PFSK-1 (cell line): ENCODE data around the gene UQCR10.

Experiments used
- FOXP2 ChIP-seq: optimal IDR thresholded peaks from 2 replicates; pipeline ENCODE3; 2011; ENCODE audit warnings: borderline replicate concordance, control low read depth, inconsistent platforms; ENCODE audit not compliant: insufficient read depth; ENCODE audit errors: extremely low read length, extremely low read depth
- POLR2AphosphoS5 ChIP-seq: IDR thresholded peaks from 2 replicates; pipeline ENCODE4 v1.6.1; 2012; ENCODE audit warnings: low read depth, mild to moderate bottlenecking, control low read depth, low read length, moderate library complexity
- SIN3A ChIP-seq: IDR thresholded peaks from 2 replicates; pipeline ENCODE4 v1.6.1; 2012; ENCODE audit warnings: mild to moderate bottlenecking, low read length, moderate library complexity, borderline replicate concordance; ENCODE audit not compliant: insufficient read depth
- TAF1 ChIP-seq: IDR thresholded peaks from 2 replicates; pipeline ENCODE4 v1.6.1; 2012; ENCODE audit warnings: low read length, control low read depth, borderline replicate concordance; ENCODE audit not compliant: insufficient read depth
- TF ChIP-seq, protein P1 (sequence below), 2 experiments: IDR thresholded peaks; 2 replicates each; pipeline versions ENCODE4 v1.6.1 to v1.8.0; 2011 to 2012; ENCODE audit warnings: low read depth in 2 of 2, low read length in 2 of 2, control low read depth in 1 of 2, inconsistent platforms in 1 of 2, mild to moderate bottlenecking in 1 of 2, moderate library complexity in 1 of 2; ENCODE audit not compliant: insufficient read depth in 1 of 2

Gene UQCR10

DNA sequence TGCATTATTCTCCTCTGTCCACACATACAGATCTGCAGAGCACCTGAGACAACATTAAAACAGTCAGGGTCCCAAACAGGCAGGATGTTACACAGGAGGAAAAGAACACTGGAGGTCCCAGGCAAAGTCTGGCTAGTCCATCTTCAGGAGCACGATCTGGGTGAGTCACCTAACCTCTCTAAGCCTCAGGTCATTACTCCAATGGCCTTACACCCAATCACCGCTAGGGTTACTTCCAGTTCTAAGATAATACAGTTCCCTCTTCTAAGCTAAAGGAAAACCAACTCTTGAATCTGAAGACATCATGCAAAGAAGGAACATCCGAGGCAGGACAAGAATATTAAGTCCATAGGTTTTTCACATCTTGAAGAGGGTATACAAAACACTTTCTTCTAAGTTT lies 46.4 kb downstream of the UQCR10 start:
- no peak for TF ChIP-seq FOXP2
- no peak for TF ChIP-seq SIN3A
- TF ChIP-seq, protein P1, sequence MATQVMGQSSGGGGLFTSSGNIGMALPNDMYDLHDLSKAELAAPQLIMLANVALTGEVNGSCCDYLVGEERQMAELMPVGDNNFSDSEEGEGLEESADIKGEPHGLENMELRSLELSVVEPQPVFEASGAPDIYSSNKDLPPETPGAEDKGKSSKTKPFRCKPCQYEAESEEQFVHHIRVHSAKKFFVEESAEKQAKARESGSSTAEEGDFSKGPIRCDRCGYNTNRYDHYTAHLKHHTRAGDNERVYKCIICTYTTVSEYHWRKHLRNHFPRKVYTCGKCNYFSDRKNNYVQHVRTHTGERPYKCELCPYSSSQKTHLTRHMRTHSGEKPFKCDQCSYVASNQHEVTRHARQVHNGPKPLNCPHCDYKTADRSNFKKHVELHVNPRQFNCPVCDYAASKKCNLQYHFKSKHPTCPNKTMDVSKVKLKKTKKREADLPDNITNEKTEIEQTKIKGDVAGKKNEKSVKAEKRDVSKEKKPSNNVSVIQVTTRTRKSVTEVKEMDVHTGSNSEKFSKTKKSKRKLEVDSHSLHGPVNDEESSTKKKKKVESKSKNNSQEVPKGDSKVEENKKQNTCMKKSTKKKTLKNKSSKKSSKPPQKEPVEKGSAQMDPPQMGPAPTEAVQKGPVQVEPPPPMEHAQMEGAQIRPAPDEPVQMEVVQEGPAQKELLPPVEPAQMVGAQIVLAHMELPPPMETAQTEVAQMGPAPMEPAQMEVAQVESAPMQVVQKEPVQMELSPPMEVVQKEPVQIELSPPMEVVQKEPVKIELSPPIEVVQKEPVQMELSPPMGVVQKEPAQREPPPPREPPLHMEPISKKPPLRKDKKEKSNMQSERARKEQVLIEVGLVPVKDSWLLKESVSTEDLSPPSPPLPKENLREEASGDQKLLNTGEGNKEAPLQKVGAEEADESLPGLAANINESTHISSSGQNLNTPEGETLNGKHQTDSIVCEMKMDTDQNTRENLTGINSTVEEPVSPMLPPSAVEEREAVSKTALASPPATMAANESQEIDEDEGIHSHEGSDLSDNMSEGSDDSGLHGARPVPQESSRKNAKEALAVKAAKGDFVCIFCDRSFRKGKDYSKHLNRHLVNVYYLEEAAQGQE (IDR thresholded peaks at IDR 0.05; ENCODE audit: insufficient read depth in 1 of 2, low read depth in 2 of 2, low read length in 2 of 2): no peak
- no peak for TF ChIP-seq TAF1
- no peak for TF ChIP-seq POLR2AphosphoS5

DNA sequence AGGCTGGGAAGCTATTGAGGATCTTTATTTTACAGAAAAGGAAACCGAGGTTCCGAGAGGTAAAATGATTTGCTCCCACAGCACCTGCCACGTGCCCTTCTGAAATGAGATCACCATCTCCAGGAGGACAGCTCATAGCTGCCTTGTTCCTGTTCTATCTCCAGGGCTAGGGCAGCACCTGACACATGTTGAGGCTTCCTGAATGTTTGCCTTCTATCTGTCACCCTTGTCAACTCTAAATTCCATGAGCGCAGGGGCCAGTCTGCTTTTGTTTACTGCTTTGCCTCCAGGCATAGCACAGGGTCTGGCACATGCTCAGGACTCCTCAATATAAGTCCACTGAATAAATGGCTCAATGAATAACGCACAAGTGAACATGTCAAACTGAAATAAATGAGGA lies 46.8 kb downstream of the UQCR10 start:
- TF ChIP-seq TAF1 (no peak), SIN3A (no peak), POLR2AphosphoS5 (no peak), FOXP2 (no peak)
- TF ChIP-seq, protein P1 (IDR thresholded peaks at IDR 0.05; ENCODE audit: insufficient read depth in 1 of 2, low read depth in 2 of 2, low read length in 2 of 2): no peak

DNA sequence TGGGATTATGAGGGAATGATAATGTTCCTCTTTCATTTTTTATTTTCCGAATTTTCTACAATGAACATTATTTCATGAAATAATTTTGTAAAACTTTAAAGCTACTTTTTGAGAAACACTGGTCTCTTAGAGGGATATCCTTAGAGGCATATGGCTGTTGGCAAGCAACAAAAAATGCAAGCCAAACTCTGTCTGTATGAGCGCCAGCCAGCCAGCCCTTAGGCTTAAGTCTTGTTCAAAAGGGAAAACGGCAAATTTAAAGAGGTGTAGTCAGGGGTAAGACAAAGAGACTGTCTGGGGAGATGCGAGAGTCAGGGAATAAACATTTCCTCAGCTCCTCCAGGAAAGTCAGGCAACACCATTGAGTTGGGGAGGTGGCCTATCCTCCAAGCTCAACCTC lies 48.4 kb downstream of the UQCR10 start:
- TF ChIP-seq TAF1 (no peak), SIN3A (no peak), POLR2AphosphoS5 (no peak), FOXP2 (no peak)
- TF ChIP-seq, protein P1 (IDR thresholded peaks at IDR 0.05; ENCODE audit: insufficient read depth in 1 of 2, low read depth in 2 of 2, low read length in 2 of 2): no peak

DNA sequence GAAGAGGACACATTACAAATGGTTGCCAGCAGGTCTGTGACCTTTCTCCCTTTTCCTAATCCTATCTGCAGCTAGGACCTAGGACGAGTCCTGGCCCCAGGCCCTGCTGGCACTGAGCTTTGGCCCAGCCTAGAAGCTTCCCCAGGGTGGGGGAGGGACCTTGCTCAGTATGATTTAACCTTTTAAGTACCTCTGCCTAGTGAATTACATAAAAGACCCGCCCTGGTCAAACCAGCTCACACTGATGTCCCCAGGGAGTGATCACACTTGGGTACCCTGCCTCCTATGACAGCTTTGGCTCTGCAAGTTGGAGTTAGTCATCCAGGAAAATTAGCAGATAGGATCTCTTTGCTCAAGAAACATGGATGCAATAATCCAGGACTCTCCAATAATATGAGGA lies 49.0 kb downstream of the UQCR10 start:
- TF ChIP-seq, protein P1 (IDR thresholded peaks at IDR 0.05; ENCODE audit: insufficient read depth in 1 of 2, low read depth in 2 of 2, low read length in 2 of 2): no peak

DNA sequence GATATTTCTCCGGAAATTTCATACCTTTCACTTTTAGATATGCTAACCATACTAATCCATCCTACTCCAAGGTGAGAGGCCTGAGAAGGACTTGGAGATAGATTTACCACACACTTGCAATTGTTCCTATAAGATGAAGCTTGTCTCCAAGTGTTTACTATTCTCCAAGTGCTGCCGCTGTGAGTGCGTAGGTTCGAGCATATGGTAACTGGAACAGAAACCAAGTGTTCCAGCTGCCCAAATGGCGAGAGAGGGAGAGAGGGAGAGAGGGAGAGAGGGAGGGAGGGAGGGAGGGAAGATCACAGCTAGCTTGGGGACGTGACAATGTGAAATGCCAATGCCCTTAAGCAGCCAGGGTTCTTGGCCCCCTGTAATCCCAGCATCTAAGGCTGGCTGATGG lies 49.4 kb downstream of the UQCR10 start:
- TF ChIP-seq FOXP2 (no peak), POLR2AphosphoS5 (no peak), TAF1 (no peak), SIN3A (no peak)
- TF ChIP-seq, protein P1 (IDR thresholded peaks at IDR 0.05; ENCODE audit: insufficient read depth in 1 of 2, low read depth in 2 of 2, low read length in 2 of 2): no peak
